Measurements from ENCODE around the gene TMEM119. TPM values are rescaled to one million over a fixed set of nuclear protein-coding genes. Genes with fewer than 3 reads are reported as not detected.

Gene TMEM119
- total RNA-seq, 1 experiment from 2014 or later = not detected

DNA sequence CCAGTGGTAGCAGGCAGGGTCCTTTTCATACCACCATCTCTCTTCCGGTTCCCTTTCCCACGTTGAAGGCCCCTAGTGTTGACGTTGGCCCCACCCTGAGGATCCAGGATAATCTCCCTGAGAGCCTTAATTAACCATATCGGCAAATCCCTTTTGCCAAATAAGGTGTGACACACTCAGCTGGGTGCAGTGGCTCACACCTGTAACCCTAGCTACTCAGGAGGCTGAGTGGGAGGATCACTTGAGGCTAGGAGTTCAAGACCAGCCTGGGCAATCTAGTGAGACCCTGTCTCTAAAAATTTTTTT, 2.8 kb upstream of the TMEM119 start:
- Histone ChIP-seq H3K4me1 (ENCODE audit: insufficient read depth, low read length, poor library complexity, severe bottlenecking) (no peaks in the 10 kb centered on the region), H3K36me3 (ENCODE audit: insufficient read depth, low read length, poor library complexity, severe bottlenecking) (no peaks in the 10 kb centered on the region), H3K27ac (ENCODE audit: low read depth, low read length, poor library complexity, severe bottlenecking) (no peak overlapping the region), H3K4me3 (ENCODE audit: low read depth, low read length, poor library complexity, severe bottlenecking) (no peak overlapping the region), H3K9me3 (ENCODE audit: low read depth, low read length, poor library complexity, severe bottlenecking) (no peaks in the 10 kb centered on the region), H3K27me3 (replicated peaks; ENCODE audit: insufficient read depth, low read depth, low read length, poor library complexity) (no peaks in the 10 kb centered on the region)
- ChIA-PET POLR2A (ENCODE audit: low non-redundant PET) (interaction anchor here (0.6 to 0.7 kb wide), 2 partner anchors 31 to 1352 kb away, joined by 3 to 4 read pairs; no protein-coding TSS in a partner anchor), CTCF (no interaction called here)
- intact Hi-C loops (cut with micrococcal nuclease; ENCODE audit: unreplicated experiment) = no loop called here
- no peak for TF ChIP-seq EZH2 (IDR thresholded peaks at IDR 0.05; ENCODE audit: borderline replicate concordance, low read depth, low read length, poor library complexity, severe bottlenecking)
- TF ChIP-seq, protein P1, sequence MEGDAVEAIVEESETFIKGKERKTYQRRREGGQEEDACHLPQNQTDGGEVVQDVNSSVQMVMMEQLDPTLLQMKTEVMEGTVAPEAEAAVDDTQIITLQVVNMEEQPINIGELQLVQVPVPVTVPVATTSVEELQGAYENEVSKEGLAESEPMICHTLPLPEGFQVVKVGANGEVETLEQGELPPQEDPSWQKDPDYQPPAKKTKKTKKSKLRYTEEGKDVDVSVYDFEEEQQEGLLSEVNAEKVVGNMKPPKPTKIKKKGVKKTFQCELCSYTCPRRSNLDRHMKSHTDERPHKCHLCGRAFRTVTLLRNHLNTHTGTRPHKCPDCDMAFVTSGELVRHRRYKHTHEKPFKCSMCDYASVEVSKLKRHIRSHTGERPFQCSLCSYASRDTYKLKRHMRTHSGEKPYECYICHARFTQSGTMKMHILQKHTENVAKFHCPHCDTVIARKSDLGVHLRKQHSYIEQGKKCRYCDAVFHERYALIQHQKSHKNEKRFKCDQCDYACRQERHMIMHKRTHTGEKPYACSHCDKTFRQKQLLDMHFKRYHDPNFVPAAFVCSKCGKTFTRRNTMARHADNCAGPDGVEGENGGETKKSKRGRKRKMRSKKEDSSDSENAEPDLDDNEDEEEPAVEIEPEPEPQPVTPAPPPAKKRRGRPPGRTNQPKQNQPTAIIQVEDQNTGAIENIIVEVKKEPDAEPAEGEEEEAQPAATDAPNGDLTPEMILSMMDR (conservative IDR thresholded peaks at IDR 0.05; ENCODE audit: low read depth, low read length) = no peak
- DNase-seq (ENCODE audit: low spot score) = no peak
- BruUV-seq (replicated peaks) = no TSS peak

DNA sequence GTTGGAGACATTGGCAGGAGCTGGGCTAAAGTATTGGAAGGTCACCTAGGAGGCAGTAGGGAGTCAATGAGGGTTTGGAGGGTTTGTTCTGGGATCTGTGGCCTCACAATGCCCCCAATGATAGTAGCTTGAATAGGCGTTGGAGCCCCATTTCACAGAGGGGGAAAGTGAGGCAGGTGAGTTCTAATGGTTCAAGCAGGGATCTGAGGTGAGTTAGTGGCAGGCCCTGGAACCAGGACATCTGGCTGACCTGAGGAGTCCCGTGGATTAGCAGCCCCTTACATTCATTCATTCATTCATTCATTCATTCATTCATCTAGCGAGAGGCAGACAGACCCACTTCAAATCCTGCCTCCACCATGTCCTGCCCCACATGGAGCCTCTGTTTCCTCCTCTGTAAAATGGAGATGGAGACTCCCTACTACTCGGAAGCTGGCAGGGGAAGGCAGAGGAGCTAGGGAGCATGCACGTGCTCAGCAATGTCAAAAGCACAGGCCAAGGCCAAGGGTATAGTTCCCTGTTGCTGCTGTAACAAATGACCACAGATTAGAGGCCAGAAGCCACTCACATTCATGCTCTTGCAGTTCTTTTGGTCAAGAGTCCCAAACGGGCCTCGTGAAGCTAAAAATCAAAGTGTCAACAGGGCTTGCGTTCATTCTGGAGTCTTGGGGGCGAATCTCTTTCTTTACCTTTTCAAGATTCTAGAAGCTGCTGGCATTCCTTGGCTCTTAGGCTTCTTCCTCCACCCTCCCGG, 2.2 kb upstream of the TMEM119 start:
- no TSS peak for BruUV-seq (replicated peaks)
- no peaks in the 10 kb centered on the region for H3K27me3 ChIP-seq (replicated peaks; ENCODE audit: insufficient read depth, low read depth, low read length, poor library complexity)
- ChIA-PET POLR2A (ENCODE audit: low non-redundant PET) (interaction anchor here (0.6 to 0.7 kb wide), 2 partner anchors 31 to 1351 kb away, joined by 3 to 4 read pairs; no protein-coding TSS in a partner anchor), CTCF (no interaction called here)
- H3K9me3 ChIP-seq (ENCODE audit: low read depth, low read length, poor library complexity, severe bottlenecking) = no peaks in the 10 kb centered on the region
- TF ChIP-seq, protein P1 (conservative IDR thresholded peaks at IDR 0.05; ENCODE audit: low read depth, low read length) = no peak
- TF ChIP-seq EZH2 (IDR thresholded peaks at IDR 0.05; ENCODE audit: borderline replicate concordance, low read depth, low read length, poor library complexity, severe bottlenecking) = no peak
- no peak overlapping the region for H3K4me3 ChIP-seq (ENCODE audit: low read depth, low read length, poor library complexity, severe bottlenecking)
- intact Hi-C loops (cut with micrococcal nuclease; ENCODE audit: unreplicated experiment) = no loop called here
- no peaks in the 10 kb centered on the region for H3K4me1 ChIP-seq (ENCODE audit: insufficient read depth, low read length, poor library complexity, severe bottlenecking)
- no peak for DNase-seq (ENCODE audit: low spot score)
- no peaks in the 10 kb centered on the region for H3K36me3 ChIP-seq (ENCODE audit: insufficient read depth, low read length, poor library complexity, severe bottlenecking)
- no peak overlapping the region for H3K27ac ChIP-seq (ENCODE audit: low read depth, low read length, poor library complexity, severe bottlenecking)

DNA sequence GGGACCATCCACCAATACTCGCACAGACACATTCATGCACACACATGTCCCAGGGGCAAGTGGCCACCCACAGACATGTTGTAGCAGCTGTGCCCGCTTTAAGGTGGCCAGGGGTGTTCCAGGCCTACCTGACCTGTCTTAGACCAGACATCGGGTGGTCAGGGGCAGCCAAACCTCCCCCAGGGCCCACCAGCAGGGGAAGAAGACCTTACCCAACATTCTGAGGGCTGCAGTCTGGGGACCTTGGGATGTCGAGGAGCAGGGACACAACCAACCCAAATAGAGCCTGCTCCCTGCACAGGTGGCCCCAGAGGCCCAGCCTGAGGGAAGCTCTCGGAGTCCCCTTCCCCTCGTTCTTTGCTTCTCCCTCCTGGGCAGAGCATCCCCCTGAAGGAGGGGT, 1.7 kb upstream of the TMEM119 start:
- Histone ChIP-seq H3K36me3 (ENCODE audit: insufficient read depth, low read length, poor library complexity, severe bottlenecking) (no peaks in the 10 kb centered on the region), H3K27me3 (replicated peaks; ENCODE audit: insufficient read depth, low read depth, low read length, poor library complexity) (no peaks in the 10 kb centered on the region), H3K4me3 (ENCODE audit: low read depth, low read length, poor library complexity, severe bottlenecking) (no peak overlapping the region), H3K27ac (ENCODE audit: low read depth, low read length, poor library complexity, severe bottlenecking) (no peak overlapping the region), H3K4me1 (ENCODE audit: insufficient read depth, low read length, poor library complexity, severe bottlenecking) (no peaks in the 10 kb centered on the region), H3K9me3 (ENCODE audit: low read depth, low read length, poor library complexity, severe bottlenecking) (no peaks in the 10 kb centered on the region)
- POLR2A ChIA-PET (ENCODE audit: low non-redundant PET) = no interaction called here
- TF ChIP-seq, protein P1 (conservative IDR thresholded peaks at IDR 0.05; ENCODE audit: low read depth, low read length) = no peak
- TF ChIP-seq EZH2 (IDR thresholded peaks at IDR 0.05; ENCODE audit: borderline replicate concordance, low read depth, low read length, poor library complexity, severe bottlenecking) = no peak
- no TSS peak for BruUV-seq (replicated peaks)
- CTCF ChIA-PET = no interaction called here
- no peak for DNase-seq (ENCODE audit: low spot score)
- intact Hi-C loops (cut with micrococcal nuclease; ENCODE audit: unreplicated experiment) = no loop called here
